GM15510 (cell line): ENCODE results near the gene UBE2D1.

Source experiments
- POLR2A ChIP-seq: IDR thresholded peaks from 3 replicates; pipeline ENCODE4 v1.6.1; 2011; ENCODE audit warnings: borderline replicate concordance; ENCODE audit not compliant: insufficient read length; ENCODE audit errors: extremely low read depth

The UBE2D1 gene

DNA sequence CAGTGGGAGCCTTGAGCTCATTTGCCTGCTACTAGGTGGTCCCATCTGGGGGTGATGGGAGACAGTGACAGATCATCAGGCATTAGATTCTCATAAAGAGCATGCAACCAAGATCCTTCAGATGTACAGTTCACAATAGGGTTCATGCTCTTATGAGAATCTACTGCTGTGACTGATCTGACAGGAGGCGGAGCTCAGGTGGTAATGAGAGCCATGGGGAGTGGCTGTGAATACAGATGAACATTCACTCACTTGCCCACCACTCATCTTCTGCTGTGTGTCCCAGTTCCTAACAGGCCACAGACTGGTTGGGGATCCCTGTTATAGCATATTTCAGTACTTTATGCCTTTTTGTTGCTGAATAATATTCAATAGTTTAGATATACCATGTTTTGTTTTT is 6.6 kb upstream of the UBE2D1 start:
- TF ChIP-seq POLR2A, result no peak

DNA sequence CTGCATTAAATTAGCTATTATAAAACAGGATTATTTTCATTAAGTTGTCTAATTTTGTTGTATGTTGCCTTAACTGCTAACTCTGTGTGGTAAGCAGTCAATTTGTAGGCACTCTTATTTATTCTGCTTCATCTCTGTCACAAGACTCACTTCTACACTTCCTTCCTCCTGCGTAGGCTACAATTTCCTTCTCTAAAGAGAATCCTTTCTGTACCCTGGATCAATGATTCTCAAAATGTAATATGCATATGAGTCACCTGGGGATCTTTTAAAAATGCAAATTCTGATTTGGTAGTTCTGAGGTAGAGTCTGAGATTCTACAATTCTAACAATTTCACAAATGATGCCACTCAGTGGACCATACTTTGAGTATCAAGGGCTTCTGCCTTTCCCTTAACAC is 4.4 kb upstream of the UBE2D1 start:
- TF ChIP-seq POLR2A, result no peak

DNA sequence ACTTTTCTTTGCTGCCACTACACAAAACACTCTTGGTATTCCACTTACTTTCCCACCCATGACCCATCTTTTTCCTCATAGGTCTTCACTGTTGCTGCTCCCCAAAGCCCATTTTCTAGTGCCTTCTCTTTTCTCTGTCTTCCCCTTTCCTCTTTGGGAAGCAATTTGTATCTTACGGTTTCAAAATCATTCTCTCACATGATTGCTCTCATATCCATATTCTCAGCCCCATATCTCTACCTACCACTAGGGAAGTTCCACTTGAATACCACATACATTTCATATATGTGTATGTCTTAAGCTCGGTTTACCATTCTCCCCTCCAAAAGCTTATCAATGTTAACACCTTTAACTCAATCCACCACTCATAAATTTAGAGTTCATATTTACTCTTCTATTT is 3.2 kb upstream of the UBE2D1 start:
- no peak for TF ChIP-seq POLR2A

DNA sequence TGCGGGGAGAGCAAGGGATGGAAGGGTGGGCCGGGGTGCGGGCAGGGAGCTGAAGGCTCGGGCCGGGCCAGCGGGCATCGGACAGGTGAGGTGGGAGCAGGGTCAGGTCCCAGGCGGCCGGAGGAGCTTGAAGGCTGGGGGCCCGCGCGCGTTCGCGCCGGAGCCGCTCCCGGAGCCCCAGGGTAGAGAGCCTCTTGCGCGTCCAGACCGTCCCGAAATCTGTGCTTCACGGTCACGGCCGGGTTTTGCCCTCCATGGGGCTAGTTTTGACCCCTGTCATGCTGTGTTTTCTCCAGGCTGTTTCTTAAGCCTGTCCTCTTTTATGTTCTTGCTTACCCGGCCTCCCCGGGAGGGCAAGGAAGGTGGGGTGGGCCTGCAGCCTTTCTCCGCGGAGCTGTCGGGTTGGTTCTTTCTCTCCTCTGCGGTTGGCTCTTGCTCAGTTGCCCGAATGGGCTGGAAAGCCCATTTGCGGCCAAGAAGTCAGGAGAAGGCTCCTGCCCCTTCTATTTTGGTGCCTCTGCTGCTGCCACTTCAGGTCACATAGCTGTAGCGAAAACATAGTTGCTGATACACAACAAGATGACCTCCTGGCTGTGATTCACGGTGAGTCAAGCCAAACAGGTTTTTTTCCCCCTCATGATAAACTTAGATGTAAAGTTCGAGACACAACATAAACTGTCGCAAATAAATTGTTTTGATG is 650 bp downstream of the UBE2D1 start:
- no peak for TF ChIP-seq POLR2A

DNA sequence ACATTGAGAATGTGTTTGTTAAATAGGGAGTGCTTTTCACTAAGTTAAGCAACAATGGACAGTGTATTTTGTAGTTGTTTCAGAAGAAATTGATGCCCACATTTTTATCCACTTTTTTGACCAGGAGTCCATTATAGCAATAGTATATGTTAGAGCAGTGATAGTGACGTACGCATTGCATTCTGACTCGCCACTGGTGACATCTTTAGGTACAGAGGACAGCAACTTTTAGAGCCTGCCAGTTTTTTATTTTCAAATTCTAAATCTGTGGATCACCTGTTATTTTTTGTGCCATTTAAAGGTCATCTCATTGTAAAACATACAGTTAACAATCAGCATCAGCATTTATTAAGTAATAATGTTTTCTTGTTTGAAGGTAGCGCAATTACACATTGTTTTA is 1.4 kb downstream of the UBE2D1 start:
- TF ChIP-seq POLR2A, result no peak

DNA sequence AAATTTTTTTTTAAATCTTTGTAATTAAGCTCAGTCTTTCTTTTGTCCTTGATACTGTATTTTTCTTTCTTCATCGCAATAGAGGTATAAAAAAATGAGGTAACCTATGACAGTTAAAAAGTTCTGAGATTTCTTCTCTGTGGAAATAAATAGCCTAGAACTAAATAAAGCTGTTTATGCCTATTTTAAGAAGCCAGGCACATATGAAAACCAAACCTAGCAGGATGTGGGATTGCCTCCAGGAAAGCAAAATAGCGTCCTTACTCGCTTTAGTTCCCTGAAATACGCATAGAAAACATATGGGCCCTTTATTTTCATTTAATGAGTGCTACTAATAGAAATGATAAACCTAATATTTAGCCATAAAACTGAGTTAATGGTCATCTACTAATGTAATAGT is 6.6 kb downstream of the UBE2D1 start:
- TF ChIP-seq POLR2A, result no peak

DNA sequence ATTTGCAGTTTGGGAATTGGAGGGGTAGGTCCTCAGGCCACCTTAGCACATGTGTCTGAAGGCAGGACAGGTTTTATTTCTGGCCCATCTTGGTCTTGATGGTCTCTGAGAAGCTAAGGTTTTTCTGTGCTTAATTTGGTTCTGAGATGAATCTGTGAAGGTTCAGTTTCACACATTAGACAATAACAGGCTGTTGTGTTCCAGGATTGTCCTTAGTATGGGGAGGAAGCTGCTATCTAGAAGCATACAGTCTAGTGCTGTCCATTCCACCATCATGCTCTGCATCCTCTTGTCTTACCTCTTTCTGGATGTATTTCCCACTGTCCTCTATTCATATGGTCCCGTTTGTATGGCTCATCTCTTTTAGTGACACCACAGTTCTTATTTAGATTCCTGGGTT is 7.1 kb downstream of the UBE2D1 start:
- no peak for TF ChIP-seq POLR2A

DNA sequence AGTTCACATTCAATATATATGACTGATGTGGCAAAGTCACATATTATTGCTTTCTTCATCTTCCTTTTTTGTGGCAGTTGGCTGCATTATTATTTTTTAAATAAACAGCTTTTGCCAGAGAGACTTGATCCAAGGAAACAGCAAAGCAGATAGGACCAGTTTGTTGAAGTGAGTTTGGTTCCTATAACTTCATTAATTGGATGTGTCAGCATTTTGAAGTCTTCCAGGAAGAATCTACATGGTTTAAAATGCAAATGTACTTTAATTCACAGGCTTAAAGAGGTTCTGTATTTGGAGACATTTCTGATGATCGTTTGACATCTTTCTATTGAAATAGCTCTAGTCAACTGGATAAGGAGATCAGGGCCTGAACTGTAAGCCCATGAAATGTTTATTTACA is 13.2 kb downstream of the UBE2D1 start:
- no peak for TF ChIP-seq POLR2A

DNA sequence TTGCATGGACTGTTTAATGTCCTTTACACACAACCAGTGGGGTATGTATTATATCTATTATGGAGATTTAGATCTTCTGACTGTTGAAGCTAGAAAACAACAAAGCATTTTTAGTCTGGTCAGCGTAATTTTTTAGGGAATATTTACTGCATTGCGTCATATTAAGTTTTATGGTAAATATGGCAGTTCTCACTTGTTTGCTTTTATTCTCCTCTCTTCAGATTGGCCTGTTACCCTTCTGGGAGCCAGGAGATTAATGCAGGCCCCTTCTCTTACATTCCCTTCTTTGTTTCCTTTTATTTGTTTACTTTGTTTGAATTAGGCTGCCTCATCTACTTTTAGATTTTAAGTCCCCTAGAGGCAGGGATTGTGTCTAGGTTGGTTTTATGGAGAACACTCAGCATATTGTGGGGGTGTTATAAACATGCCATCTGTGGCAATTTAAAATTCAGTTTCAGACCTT is 13.8 kb downstream of the UBE2D1 start:
- TF ChIP-seq POLR2A, result no peak

DNA sequence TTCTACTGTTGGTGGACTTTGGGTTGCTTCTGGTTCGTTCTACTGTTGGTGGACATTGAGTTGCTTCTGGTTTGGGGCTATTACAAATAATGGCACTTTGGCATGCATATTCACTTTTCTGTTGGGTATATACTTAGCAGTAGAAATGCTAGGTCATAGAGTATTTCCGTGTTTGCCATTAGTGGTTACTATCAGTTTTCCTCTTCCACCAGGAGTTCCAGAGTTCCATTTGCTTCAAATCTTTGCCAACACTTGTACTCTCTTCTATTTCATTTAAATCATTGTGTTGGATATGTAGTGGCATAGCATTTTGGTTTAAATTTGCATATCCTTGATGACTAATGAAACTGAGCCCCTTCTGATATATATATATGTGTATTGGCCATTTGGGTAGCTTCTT is 15.2 kb downstream of the UBE2D1 start:
- no peak for TF ChIP-seq POLR2A

DNA sequence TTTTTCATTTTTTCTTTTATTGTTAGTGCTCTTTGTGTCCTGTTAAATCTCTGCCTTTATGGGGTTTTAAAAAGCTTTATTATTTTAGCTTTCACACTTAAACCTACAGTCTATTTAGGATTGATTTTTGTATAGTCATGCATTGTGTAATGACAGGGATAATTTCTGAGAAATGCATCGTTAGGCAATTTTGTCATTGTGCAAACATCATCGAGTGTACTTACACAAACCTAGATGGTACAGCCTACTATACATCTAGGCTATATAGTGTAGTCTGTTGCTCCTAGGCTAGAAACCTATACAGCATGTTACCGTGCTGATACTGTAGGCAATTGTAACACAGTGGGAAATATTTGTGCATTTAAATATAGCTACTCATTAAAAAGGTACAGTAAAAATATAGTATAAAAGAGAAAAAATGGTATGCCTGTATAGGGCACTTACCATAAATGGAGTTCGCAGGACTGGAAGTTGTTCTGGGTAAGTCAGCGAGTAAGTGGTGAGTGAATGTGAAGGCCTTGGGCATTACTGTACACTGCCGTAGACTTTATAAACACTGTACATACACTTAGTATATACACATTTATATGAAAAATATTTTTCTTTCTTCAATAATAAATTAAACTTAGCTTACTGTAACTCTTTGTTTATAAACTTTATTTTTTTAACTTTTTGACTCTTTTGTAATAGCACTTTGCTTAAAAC is 16.0 kb downstream of the UBE2D1 start:
- no peak for TF ChIP-seq POLR2A

DNA sequence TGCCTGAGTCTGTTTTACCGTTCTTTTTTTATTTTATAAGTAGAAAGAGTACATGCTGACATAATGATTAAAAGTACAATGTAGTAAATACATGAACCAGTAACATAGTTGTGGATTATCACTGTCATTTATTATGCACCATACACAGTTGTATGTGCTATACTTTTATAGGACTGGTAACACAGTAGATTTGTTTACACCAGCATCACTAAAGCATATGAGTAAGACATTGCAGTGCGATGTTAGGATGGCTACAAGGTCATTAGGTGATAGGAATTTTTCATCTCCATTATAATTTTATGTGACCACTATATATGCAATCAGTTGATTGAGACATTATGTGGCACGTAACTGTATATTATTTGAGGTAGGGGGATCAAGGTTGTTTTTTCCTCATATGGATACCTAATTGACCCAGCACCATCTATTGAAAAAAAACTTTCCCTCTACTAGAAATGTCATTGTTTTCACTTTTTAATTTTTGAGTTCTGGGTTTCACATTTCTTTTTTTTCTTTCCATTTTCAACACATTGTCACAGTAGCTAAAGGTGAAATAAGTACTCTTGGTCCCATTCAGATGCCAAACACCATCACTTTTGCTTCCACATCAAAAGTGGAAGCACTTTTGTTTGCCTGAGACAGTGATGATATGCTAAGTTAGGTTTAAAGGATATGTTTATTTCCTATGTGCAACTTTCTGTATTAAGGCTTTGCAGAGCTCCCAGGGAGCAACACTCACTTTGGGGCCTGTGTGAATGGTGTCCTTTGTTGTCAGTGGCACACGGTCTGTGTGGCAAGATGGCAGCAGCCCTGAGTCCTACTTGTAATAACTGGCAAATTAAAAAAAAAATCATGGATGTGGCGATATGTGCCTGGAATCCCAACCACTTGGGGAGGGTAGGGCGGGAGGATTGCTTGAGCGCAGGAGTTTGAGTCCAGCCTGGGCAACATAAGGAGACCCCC is 17.1 kb downstream of the UBE2D1 start:
- TF ChIP-seq POLR2A, result no peak

DNA sequence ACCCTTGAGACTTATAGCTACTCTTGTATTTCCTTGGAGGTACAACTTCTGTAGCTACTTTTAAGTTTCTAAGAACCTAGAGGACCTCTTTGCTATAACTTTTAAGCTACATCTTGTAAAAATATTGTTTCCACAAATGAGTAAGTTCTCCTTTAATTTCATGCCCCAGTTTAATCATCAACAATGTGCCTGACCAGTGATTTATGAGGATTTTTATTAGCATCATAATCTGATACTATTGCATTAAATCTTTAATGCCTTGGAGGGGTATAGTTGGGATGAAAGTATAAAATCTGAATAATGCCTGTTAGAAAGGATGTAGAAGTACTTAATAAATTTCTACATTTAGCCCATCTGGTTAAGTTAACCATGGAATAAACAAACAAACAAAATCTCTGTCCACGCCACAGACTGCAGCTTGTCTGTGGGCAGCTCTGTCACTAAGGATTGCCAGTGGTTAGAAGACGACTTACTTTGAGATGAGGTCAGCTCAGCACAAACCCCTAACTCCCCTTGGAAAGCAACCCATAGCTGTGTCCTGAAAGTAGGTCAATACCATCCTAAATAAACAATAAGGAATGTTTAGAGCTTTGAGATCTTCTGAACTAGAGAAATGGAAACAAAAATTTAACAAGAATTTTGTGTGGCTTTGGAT is 18.3 kb downstream of the UBE2D1 start:
- TF ChIP-seq POLR2A, result no peak

DNA sequence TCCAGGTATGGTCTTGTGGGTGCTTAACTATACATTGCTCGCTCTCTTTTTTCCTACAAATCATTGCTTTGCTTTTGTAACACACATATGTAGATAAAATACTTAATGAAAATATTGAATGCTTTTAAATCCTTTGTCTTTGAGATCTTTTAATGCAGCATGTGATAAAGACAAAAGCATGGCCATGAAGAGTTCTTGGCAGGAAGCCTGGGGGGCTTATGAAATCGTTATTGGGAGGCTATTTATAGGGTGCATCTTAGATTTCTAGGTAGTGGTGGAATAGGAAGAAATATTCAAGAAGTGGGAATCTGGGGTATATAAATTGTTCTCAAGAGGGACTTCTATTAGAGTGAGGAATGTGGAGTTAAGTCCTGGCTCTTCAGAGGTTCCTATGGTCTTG is 21.9 kb downstream of the UBE2D1 start:
- no peak for TF ChIP-seq POLR2A
